ENCODE measurements around the gene OR1J2.

OR1J2 gene

GRCh38 chr9:122552812-122553211 is 42.2 kb downstream of the OR1J2 start, which contains the start of gene OR1N2:
Gene OR1N2, plus strand, starts transcription at chr9:122553112. Its CDS starts 100 bp downstream, at chr9:122553212.
- DNase-seq = no peak

Measured in NCI-H774 (cell line).